Forelimb muscle (tissue), 1 donor: ENCODE measurements around the gene SVIL. TPM values are rescaled to one million over a fixed set of nuclear protein-coding genes. Genes with fewer than 3 reads are reported as not detected.
"Not testable (repeated sequence)": the region's sequence is repeated elsewhere in the genome, so short reads cannot be mapped to it uniquely, and the experiment has no call there.

Experiments used
- DNase-seq: peaks from one replicate; pipeline ENCODE4 v3.0.0-alpha.2; 2013; ENCODE audit warnings: low read depth
- polyA plus RNA-seq: library from polyadenylated mRNA; unstranded; fragments of 120-200 nt; gene quantifications from one replicate; pipeline ENCODE4 v1.2.1, GENCODE V29; 2013; ENCODE audit not compliant: insufficient read length

The SVIL gene
- polyA plus RNA-seq, 1 donor = 223 TPM

GRCh38 chr10:29541422-29542210 lies 93.2 kb downstream of the SVIL start:
- DNase-seq = no peak

DNA sequence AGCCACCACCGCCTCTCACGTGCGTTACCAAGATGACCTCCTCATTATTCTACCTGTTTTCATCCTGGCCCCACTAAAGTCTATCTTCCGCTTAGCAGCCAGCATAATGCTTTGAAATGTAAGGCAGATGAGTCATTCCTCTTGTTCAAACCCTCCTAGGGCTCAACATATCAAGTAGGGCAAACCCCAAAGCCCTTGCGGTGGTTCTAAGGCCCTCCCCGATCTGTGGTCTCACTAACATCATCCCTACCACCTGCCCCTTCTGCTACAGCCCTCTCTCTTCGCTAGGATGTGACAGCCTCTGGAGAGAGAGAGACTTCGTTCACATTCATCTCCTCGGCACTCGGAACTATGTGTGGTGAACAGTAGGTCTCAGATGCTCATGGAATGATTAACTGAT lies 94.8 kb downstream of the SVIL start:
- DNase-seq = no peak

DNA sequence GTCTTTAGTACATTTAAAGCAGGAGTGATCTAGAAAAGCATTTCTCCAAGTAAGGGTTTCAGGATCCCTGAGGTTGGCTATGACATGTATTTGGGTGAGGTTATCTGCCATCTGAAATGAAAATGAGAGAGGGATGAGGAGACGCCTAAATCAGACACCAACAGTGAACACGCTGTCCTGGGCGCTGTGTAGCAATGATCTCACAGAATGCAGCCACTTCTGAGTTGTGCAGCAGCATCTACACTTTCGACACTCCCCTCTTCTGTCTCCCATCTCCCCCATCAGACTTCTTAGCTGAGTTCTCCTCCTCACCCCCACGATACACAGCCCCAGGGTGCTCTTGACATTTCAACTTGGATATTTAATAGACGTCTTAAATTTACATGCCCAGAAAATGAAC lies 95.4 kb downstream of the SVIL start:
- DNase-seq = no peak

DNA sequence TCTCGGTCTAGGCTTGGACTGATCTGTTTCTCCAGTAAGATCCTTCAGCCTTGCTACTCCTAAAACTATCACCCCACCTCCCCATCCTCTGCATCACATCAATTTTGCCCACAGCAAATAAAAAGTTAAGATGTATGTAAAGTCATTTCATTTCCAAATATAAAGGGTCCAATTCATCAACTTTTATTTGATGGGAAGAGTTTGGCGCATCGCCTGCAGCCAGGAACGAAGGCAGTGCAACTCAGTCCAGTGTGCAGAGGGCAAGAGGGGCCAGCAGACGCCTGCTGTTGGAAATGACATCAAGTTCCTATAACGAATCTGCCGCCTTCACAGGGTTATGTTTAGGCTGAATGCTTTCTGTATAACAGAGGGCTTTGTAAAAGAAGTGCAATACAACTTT lies 97.0 kb downstream of the SVIL start:
- no peak for DNase-seq

- not testable (repeated sequence) for DNase-seq
These were observed 98.1 kb downstream of the SVIL start for GRCh38 chr10:29536691-29537090.

GRCh38 chr10:29535778-29536453 lies 98.9 kb downstream of the SVIL start:
- no peak for DNase-seq

DNA sequence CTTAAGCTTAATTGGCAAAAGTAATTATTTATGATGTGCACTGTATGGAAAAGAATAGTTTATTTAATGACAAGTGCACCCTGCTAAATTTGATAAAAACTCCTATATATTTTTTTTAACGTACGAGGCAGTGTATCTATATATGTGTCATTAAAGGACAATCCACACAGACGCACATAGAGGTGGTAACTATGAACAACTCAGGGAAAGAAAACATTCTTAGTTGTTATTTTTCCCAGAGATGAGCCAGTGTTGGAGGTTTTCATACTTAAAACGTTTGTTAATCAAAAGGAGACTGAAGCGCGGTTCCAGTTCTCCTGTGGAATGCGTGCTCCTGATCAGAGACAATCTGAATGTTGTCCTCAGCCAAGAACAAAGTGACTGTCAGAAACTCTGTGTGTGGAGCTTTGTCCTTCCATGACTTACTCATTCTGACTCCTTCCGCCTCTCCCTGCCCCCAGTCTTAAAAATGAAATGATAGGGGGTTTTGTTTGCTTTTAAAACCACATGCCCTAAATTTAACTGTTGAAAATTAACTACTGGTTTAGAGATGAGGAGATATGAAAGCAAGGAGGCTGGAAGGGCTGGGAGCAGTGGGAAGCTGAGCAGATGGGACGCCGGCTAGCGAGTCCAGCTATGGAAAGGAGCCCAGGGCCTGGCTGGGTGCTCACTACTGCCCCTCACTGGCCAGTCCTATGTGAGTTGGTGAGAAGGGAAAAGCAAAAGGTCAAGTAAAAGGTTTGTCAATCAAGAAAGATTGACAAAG lies 99.6 kb downstream of the SVIL start:
- no peak for DNase-seq

DNA sequence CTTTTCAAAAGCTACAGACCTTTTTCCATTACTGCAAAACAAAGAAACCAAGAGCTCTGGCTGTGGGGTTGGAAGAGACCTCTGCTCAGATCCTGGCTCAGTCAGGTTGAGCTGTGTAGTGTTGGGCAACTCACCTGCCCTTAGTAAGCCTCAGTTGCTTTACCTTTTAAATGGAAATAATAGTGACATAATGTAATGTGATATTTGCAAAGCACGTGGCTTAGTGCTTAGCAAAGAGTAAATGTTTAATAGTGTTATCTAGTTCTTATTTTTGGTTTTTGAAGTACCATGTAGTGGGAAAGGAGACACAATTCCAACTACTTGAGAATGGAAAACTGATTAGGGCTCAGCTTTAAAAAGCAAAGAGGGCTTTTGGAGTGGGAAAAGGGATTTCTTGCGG lies 100.2 kb downstream of the SVIL start:
- no peak for DNase-seq

DNA sequence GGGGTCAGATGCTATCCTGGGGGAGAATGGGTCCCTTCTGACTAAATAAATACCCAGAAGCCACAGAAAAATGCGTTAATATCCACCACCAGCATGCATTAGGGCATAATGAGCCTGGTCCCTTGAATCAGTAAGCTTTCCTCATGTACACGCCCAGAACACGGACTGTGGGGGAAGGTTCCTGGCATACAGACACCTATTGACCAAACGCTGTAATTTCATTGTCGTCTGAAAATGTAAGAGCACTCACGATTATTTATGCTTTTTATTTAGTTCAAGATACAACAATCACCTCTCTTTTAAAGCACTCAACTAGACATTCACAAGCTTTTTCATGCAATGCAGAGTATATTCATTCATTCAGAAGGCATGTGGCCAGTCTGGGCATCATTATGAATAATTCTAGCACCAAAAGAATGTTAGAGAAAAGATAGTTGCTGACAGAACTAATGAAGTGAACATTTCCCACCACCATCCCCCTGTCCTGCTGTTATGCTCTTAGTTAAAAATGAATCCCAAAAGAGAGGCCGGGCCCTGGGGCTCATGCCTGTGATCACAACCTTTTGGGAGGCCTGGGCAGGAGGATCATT lies 101.0 kb downstream of the SVIL start:
- no peak for DNase-seq

DNA sequence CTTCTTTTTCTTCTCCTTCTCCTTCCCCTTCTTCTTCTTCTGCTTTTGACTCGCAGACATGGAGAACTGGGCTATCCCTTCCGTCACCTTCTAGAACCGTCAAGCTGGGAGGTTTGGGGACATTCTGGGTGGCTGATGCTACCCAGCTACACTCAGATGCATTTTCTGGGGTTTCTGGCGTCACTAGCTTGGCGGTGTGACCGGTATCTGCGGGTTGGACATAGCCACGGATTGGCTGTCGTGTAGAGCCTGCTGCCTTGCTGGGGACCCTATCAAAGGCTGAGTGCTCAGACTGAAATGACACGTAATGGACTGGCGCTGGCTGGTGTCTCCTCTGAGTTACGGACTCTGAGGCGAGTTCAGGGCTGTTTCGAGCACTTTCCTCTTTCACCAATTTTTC lies 101.7 kb downstream of the SVIL start:
- DNase-seq = no peak

GRCh38 chr10:29532256-29532878 lies 102.4 kb downstream of the SVIL start:
- DNase-seq = no peak

- DNase-seq = no peak
These were observed 104.4 kb downstream of the SVIL start for GRCh38 chr10:29530112-29530976.

DNA sequence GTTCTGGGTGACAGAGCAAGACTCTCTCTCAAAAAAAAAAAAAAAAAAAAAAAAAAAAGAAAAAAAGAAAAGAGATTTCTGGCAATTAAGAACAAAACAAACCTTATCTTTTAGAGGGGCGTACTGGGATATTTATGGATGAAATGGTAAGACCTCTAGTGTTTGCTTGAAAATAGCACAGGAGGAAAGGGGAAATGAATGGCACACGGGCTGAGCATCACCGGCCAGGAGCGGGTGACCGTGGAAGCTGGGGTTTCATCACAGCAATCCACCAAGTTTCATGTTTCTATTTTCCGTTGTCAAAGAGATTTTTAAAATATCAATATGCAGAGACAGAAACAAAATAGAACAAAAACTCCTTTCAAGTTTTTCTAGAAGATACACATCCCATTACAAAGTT lies 105.6 kb downstream of the SVIL start:
- no peak for DNase-seq

DNA sequence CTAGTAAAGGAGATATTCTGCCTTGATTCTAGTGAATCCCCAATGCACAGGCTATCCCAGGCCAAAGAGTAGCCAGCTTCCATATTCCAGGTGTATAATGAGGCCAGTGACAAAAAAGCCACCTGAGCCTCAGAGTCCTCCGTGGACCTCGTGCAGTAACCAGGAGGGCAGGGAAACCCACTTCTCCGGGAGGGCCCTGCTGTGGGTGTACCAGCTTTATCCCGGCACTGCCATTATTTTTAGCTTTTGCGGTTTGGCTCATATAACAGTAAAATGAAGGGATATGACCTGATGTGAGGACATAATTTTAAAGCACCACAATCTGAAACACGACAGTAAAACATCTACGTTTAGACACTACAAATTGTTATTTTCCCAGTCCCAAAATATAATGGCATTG lies 109.0 kb downstream of the SVIL start:
- no peak for DNase-seq

DNA sequence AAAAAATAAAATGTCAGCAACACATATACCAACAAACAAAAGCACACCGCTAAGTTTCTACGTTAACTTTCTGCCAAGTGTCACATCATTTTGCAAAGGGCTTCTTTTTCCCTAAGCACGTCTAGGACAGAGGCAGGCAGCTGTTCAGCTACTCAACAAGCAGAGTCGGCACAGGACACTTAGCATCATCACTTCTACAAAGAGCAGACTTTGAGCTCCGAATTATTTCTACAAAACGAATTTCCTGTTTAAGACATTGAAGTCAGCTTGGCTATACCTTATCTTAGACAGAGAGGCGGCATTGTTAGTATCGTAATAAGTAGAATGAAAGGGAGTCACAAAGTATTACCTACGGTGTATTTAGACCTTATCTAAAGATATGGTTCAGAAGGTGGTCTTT lies 110.1 kb downstream of the SVIL start:
- no peak for DNase-seq

DNA sequence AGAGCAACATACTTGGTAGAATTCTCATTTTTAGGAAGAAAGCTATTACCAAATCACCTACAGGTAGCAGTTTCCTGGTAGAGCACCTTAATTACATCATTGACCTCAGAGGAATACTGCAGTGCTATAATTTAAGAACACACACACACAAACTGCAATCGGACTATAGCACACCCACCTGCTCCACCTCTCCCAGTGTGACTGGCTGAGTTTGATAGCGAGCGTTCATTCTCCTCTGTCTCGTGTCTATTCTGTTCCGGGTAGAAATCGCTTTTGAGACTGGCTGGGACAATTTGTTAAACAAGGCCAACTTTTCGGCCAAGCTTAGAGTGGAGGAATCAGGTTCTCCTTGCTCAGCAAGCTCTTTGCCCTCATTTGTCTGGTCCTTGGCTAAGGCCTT lies 110.5 kb downstream of the SVIL start:
- DNase-seq = no peak

DNA sequence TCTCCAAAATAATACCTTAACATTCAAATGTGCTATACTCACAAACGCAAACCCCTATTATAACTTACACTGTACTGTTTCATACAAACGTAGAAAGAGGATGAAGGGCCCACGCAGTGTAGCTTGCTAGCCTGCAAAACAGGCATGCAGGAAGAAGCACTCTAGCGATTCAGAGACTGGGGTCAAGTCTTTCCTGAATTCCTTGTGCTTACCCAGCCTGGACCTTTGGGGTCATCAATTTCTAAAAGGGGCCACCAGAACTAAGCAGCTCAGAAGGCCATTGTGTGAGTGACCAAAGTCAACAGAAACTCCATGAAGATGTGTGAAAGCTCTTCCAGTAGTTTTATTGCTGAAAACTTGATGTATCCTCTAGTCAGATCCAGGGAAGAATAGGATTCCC lies 111.9 kb downstream of the SVIL start:
- no peak for DNase-seq

DNA sequence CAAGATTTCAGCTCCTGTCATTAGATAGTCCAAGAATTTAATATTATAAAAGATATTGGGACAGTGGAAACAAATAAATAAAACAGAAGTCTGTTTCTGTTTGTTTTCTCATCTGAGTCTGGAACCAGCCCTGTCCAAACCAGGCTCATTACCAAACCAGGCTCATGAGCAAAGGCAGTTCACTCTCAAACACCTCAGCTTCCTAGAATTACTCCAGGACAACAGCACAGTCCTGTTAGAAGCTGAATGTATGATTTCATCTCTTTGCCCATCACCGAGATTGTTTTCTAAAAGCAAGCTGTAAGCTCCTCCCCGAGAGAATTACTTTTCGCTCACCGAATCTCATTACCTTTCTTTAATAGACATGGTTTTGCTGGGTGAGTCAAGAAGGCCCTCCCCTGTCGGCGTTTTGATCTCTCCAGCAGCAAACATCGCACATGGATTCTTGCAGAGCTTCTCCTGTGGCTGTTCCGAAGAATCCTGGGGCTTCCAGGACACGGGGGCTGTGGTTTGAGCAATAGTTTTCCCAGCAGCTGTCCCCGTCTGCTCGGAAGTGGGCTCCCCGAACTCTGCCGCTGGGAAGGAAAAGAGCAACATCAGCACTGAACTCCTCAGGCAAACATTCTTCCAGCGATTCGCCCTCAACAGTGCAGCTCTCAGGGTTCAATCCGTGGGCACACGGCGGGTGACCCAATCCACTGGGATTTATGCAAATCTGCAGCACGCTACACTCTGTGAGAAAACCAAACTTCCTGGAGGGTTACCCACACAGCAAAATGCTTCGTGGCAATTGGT lies 112.5 kb downstream of the SVIL start:
- no peak for DNase-seq

DNA sequence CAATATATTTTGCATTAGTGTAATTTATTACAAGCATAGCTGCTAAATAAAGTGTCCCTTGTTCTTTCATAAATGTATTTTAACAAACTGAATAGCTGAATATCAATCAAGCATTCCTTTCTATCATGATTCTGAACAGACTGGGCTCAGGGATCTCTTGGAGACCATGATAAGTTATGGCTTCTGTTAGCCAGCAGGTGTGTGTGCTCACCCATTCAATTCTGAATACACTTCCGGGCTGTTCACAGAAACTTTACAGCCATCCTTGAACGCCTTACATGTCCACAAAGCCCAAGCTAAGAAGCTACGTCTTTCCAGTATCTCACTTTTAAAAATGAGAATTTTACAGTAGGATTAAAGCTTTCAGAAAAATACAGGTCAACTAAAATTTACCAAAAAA lies 115.1 kb downstream of the SVIL start:
- no peak for DNase-seq

- DNase-seq = no peak
These were observed 117.3 kb downstream of the SVIL start for GRCh38 chr10:29517352-29517923.
